ENCODE measurements around the gene MYB. TPM values are rescaled to one million over a fixed set of nuclear protein-coding genes. Genes with fewer than 3 reads are reported as not detected.

Gene MYB
- total RNA-seq, 1 experiment from 2014 or later: 6.1 TPM

- TF ChIP-seq E2F4 (CRISPR knock-in tag; IDR thresholded peaks at IDR 0.05; ENCODE audit: borderline replicate concordance, low read depth) (no peak), ZBTB21 (CRISPR knock-in tag; IDR thresholded peaks at IDR 0.05; ENCODE audit: borderline replicate concordance) (no peak), GABPB1 (CRISPR knock-in tag; IDR thresholded peaks at IDR 0.05) (no peak), RORB (CRISPR knock-in tag; IDR thresholded peaks at IDR 0.05) (no peak), ZNF317 (CRISPR knock-in tag; IDR thresholded peaks at IDR 0.05; ENCODE audit: borderline replicate concordance, low read depth) (no peak)
- TF ChIP-seq, protein P1, sequence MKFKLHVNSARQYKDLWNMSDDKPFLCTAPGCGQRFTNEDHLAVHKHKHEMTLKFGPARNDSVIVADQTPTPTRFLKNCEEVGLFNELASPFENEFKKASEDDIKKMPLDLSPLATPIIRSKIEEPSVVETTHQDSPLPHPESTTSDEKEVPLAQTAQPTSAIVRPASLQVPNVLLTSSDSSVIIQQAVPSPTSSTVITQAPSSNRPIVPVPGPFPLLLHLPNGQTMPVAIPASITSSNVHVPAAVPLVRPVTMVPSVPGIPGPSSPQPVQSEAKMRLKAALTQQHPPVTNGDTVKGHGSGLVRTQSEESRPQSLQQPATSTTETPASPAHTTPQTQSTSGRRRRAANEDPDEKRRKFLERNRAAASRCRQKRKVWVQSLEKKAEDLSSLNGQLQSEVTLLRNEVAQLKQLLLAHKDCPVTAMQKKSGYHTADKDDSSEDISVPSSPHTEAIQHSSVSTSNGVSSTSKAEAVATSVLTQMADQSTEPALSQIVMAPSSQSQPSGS (CRISPR knock-in tag; IDR thresholded peaks at IDR 0.05; ENCODE audit: borderline replicate concordance, low read depth): no peak
- TF ChIP-seq, protein P2, sequence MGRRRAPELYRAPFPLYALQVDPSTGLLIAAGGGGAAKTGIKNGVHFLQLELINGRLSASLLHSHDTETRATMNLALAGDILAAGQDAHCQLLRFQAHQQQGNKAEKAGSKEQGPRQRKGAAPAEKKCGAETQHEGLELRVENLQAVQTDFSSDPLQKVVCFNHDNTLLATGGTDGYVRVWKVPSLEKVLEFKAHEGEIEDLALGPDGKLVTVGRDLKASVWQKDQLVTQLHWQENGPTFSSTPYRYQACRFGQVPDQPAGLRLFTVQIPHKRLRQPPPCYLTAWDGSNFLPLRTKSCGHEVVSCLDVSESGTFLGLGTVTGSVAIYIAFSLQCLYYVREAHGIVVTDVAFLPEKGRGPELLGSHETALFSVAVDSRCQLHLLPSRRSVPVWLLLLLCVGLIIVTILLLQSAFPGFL (CRISPR knock-in tag; IDR thresholded peaks at IDR 0.05; ENCODE audit: borderline replicate concordance): no peak
These were observed 13.5 kb upstream of the MYB start (continued) for GRCh38 chr6:135167617-135168016.

- no peaks in the 10 kb centered on the region for H3K27me3 Mint-ChIP-seq (ENCODE audit: low read depth)
- no peak for ATAC-seq
- no peak for TF ChIP-seq FOXJ3 (CRISPR knock-in tag; IDR thresholded peaks at IDR 0.05; ENCODE audit: borderline replicate concordance)
- TF ChIP-seq HMGA2 (CRISPR knock-in tag; IDR thresholded peaks at IDR 0.05): peak; percentile 90
- no peak for DNase-seq (ENCODE audit: low spot score)
- H3K4me1 Mint-ChIP-seq: no peaks in the 10 kb centered on the region; the same call in 1 of the 2 replicates
- H3K9me3 Mint-ChIP-seq: no peaks in the 10 kb centered on the region
- no peak overlapping the region for H3K27ac Mint-ChIP-seq
- no peaks in the 10 kb centered on the region for H3K36me3 Mint-ChIP-seq
- POLR2A ChIA-PET: no interaction called here
- CTCF ChIA-PET: interaction anchor here (1.2 kb wide), 1 partner anchor 12 kb away, joined by 3 read pairs; no protein-coding TSS in a partner anchor
- H3K4me3 Mint-ChIP-seq: no peak overlapping the region
These were observed 12.3 kb upstream of the MYB start for GRCh38 chr6:135168766-135169165.

- Mint-ChIP-seq H3K36me3 (no peaks in the 10 kb centered on the region), H3K27ac (no peak overlapping the region), H3K27me3 (ENCODE audit: low read depth) (no peaks in the 10 kb centered on the region), H3K4me3 (no peak overlapping the region), H3K9me3 (no peaks in the 10 kb centered on the region), H3K4me1 (no peaks in the 10 kb centered on the region; the same call in 1 of the 2 replicates)
- ChIA-PET CTCF (no interaction called here), POLR2A (no interaction called here)
- ATAC-seq: no peak
- TF ChIP-seq E2F4 (CRISPR knock-in tag; IDR thresholded peaks at IDR 0.05; ENCODE audit: borderline replicate concordance, low read depth): no peak
- no peak for TF ChIP-seq GABPB1 (CRISPR knock-in tag; IDR thresholded peaks at IDR 0.05)
- DNase-seq (ENCODE audit: low spot score): no peak
These were observed 10.9 kb upstream of the MYB start for GRCh38 chr6:135170238-135170637.

- Mint-ChIP-seq H3K36me3 (no peaks in the 10 kb centered on the region), H3K4me1 (no peaks in the 10 kb centered on the region; the same call in 1 of the 2 replicates), H3K9me3 (peaks cover under 1% of the 10 kb centered on the region; the same call in 1 of the 2 replicates), H3K27me3 (ENCODE audit: low read depth) (no peaks in the 10 kb centered on the region), H3K27ac (no peak overlapping the region), H3K4me3 (no peak overlapping the region)
- ChIA-PET CTCF (interaction anchor here (1.0 kb wide), 1 partner anchor 8 kb away, joined by 5 read pairs; no protein-coding TSS in a partner anchor), POLR2A (no interaction called here)
- DNase-seq (ENCODE audit: low spot score) (no peak), ATAC-seq (no peak)
- TF ChIP-seq USF1 (CRISPR knock-in tag; IDR thresholded peaks at IDR 0.05): no peak
- no peak for TF ChIP-seq ETV6 (CRISPR knock-in tag; IDR thresholded peaks at IDR 0.05)
- no peak for TF ChIP-seq AR (CRISPR knock-in tag; IDR thresholded peaks at IDR 0.05)
- no peak for TF ChIP-seq GRHL2 (CRISPR knock-in tag; IDR thresholded peaks at IDR 0.05; ENCODE audit: insufficient replicate concordance, severe bottlenecking)
- TF ChIP-seq, protein P3, sequence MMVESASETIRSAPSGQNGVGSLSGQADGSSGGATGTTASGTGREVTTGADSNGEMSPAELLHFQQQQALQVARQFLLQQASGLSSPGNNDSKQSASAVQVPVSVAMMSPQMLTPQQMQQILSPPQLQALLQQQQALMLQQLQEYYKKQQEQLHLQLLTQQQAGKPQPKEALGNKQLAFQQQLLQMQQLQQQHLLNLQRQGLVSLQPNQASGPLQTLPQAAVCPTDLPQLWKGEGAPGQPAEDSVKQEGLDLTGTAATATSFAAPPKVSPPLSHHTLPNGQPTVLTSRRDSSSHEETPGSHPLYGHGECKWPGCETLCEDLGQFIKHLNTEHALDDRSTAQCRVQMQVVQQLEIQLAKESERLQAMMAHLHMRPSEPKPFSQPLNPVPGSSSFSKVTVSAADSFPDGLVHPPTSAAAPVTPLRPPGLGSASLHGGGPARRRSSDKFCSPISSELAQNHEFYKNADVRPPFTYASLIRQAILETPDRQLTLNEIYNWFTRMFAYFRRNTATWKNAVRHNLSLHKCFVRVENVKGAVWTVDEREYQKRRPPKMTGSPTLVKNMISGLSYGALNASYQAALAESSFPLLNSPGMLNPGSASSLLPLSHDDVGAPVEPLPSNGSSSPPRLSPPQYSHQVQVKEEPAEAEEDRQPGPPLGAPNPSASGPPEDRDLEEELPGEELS (CRISPR knock-in tag; IDR thresholded peaks at IDR 0.05): no peak
- TF ChIP-seq ZNF671 (CRISPR knock-in tag; IDR thresholded peaks at IDR 0.05): no peak
- TF ChIP-seq CBFB (CRISPR knock-in tag; IDR thresholded peaks at IDR 0.05; ENCODE audit: low read depth): no peak
- TF ChIP-seq ZNF317 (CRISPR knock-in tag; IDR thresholded peaks at IDR 0.05; ENCODE audit: borderline replicate concordance, low read depth): no peak
- no peak for TF ChIP-seq NFE2L1 (CRISPR knock-in tag; IDR thresholded peaks at IDR 0.05)
These were observed 10.3 kb upstream of the MYB start for GRCh38 chr6:135170849-135171248.

Data from WTC11 (cell line).